NCI-H524 (cell line): ENCODE measurements around the gene TLR10.
A peak's percentile ranks its signal among the peaks of the same experiment; 100 is the strongest.

Experiments
- DNase-seq, 2 experiments: peaks; one replicate each; lab custom pipeline; 2025; lab: John Stamatoyannopoulos, UW

The TLR10 gene

GRCh38 chr4:38728631-38729141 lies 54.1 kb downstream of the TLR10 start:
- DNase-seq: peak; percentile 26 to 65

DNA sequence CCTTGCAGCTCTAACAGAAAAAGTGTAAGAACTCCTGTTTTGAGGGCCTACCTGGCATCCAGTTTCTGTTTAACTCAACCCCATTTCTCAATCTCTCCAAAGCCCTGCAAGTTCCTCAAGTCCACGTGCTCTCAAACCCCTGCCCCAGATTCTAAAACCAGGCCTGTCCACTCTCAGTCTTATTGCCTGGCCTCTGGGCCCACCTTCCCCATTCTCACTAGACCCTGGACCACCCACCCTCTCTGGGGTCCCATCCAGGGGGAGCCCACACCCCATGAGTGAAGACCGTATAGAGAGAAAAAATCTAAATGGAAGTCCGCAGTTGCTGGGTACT lies 58.3 kb downstream of the TLR10 start:
- no peak for DNase-seq

DNA sequence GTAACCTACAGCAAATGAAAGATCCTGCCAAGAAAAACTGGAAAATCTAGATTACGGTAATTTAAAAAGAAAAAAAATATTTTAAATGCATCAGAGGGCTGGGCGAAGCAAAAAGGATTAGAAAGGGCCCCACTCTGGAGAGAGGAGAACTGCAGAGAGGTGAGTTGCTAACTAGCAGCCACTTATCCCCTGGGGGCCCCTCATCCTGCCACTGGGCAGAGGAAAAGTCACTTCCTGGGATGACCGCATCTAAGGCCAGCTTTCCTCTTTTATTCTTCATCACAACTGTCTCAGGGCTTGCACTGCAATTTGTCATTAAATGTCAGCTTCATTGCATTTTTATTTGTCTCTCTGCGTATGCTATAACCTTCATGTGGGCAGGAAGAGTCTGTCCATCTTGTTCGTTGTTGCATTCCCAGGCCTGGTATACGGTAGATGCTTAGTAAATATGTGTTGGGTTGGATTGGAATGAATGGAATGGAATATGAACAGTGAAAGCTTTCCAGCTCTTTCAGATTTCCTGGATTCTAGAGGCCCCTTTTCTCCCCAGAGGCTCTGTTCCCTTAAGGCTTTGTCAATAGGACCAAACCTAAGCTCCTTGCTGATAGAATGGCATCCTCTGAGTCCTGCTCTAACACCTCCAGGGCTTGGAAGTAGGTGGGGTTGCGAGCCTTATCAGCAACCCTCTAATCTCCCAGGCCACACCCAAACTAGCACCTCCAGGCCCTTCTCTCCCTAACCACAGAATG lies 58.9 kb downstream of the TLR10 start:
- no peak for DNase-seq

GRCh38 chr4:38723114-38723513 lies 59.7 kb downstream of the TLR10 start:
- no peak for DNase-seq
